GM23248 (cell line): Measurements from ENCODE around the gene NGEF. TPM values are rescaled to one million over a fixed set of nuclear protein-coding genes. Genes with fewer than 3 reads are reported as not detected.
A peak's percentile ranks its signal among the peaks of the same experiment; 100 is the strongest.

Experiments used
- DNase-seq: peaks from one replicate; pipeline ENCODE4 v3.0.0-alpha.2; 2015
- H2AFZ ChIP-seq: fragments of 200-600 bp; sonication (generic); 2 replicates; pipeline ENCODE4 v1.6.1; 2016; ENCODE audit warnings: antibody characterized with exemption
- H3F3A ChIP-seq: fragments of 200-600 bp; sonication (generic); 2 replicates; pipeline ENCODE4 v1.6.1; 2016; ENCODE audit warnings: mild to moderate bottlenecking, antibody characterized with exemption, mixed run types; ENCODE audit not compliant: insufficient read depth
- H3K27ac ChIP-seq: fragments of 200-600 bp; sonication (generic); 2 replicates; pipeline ENCODE4 v1.5.1; 2016; ENCODE audit warnings: mild to moderate bottlenecking
- H3K27me3 ChIP-seq: fragments of 200-600 bp; sonication (generic); replicated peaks from 2 replicates; pipeline ENCODE4 v1.6.1; 2016; ENCODE audit warnings: mild to moderate bottlenecking; ENCODE audit not compliant: insufficient read depth
- H3K36me3 ChIP-seq: fragments of 200-600 bp; sonication (generic); 2 replicates; pipeline ENCODE4 v1.6.1; 2016; ENCODE audit warnings: low read depth, mild to moderate bottlenecking
- H3K4me1 ChIP-seq: fragments of 200-600 bp; sonication (generic); 2 replicates; pipeline ENCODE4 v1.6.1; 2016; ENCODE audit warnings: mild to moderate bottlenecking; ENCODE audit not compliant: insufficient read depth
- H3K4me2 ChIP-seq: fragments of 200-600 bp; sonication (generic); one replicate; pipeline ENCODE4 v1.6.1; 2016; ENCODE audit warnings: mild to moderate bottlenecking; ENCODE audit not compliant: unreplicated experiment
- H3K4me3 ChIP-seq: fragments of 200-600 bp; sonication (generic); 2 replicates; pipeline ENCODE4 v1.5.1; 2016; ENCODE audit warnings: mild to moderate bottlenecking
- H3K79me2 ChIP-seq: fragments of 200-600 bp; sonication (generic); 2 replicates; pipeline ENCODE4 v1.6.1; 2016; ENCODE audit warnings: mild to moderate bottlenecking; ENCODE audit not compliant: insufficient read depth
- H3K9ac ChIP-seq: fragments of 200-600 bp; sonication (generic); 2 replicates; pipeline ENCODE4 v1.6.1; 2016; ENCODE audit warnings: mild to moderate bottlenecking
- H3K9me2 ChIP-seq: fragments of 200-600 bp; sonication (generic); 2 replicates; pipeline ENCODE4 v1.6.1; 2016; ENCODE audit warnings: mixed run types, mild to moderate bottlenecking, moderate library complexity; ENCODE audit not compliant: insufficient read depth
- H3K9me3 ChIP-seq: fragments of 200-600 bp; sonication (generic); one replicate; pipeline ENCODE4 v1.6.1; 2017; ENCODE audit warnings: low read depth
- H4K20me1 ChIP-seq: fragments of 200-600 bp; sonication (generic); 2 replicates; pipeline ENCODE4 v1.6.0; 2016; ENCODE audit not compliant: insufficient read depth
- EZH2 ChIP-seq: fragments of 200-600 bp; sonication (generic); IDR thresholded peaks from 2 replicates; pipeline ENCODE4 v1.6.1; 2018; ENCODE audit warnings: antibody characterized with exemption, mild to moderate bottlenecking; ENCODE audit not compliant: insufficient read depth, poor library complexity, severe bottlenecking
- EZH2phosphoT487 ChIP-seq: fragments of 200-600 bp; sonication (generic); IDR thresholded peaks from 2 replicates; pipeline ENCODE4 v1.6.1; 2018; ENCODE audit warnings: antibody characterized with exemption, moderate library complexity, mild to moderate bottlenecking, low read depth; ENCODE audit not compliant: insufficient read depth
- WGBS, 2 experiments: methylation state at CpG; one replicate each; pipeline ENCODE4 v1.1.6; 2015 to 2017; ENCODE audit warnings: low lambda C conversion rate in 2 of 2, low coverage in 1 of 2; ENCODE audit errors: missing lambda C conversion rate in 2 of 2; 5-methylcytosine and 5-hydroxymethylcytosine counted together
- in situ Hi-C: fragments of 300-500 bp; cut with MboI; formaldehyde crosslinking; loops from 2 replicates; pipeline ENCODE4 v1.15.0; 2020
- polyA plus RNA-seq: library from polyadenylated mRNA; unstranded; fragments of >200 nt; fragmentation: Nextera tagmentation; extraction: Ambion mirVana; gene quantifications from 2 replicates; pipeline ENCODE4 v1.2.1, GENCODE V29; 2016
- total RNA-seq: library from RNA; depleted of rRNA; stranded (reverse); fragments of >200 nt; shearing (Covaris generic); gene quantifications from 2 replicates; pipeline ENCODE4 v1.2.3, GENCODE V29; 2014

NGEF gene
- total and polyA plus RNA-seq, 2 experiments from 2014 or later, result 0.43 TPM; not detected in 1

GRCh38 chr2:232903989-232904388 is 109.1 kb downstream of the NGEF start:
- Histone ChIP-seq H2AFZ (no peak overlapping the region), H3K27ac (no peak overlapping the region), H3K79me2 (no peaks in the 10 kb centered on the region), H3K4me2 (no peak overlapping the region), H3K9me3 (no peaks in the 10 kb centered on the region), H3K9me2 (no peaks in the 10 kb centered on the region), H3K9ac (no peak overlapping the region), H4K20me1 (no peaks in the 10 kb centered on the region), H3K4me3 (no peak overlapping the region), H3K36me3 (no peaks in the 10 kb centered on the region), H3F3A (no peaks in the 10 kb centered on the region), H3K27me3 (no peaks in the 10 kb centered on the region), H3K4me1 (peaks cover 9% of the 10 kb centered on the region)
- in situ Hi-C loops, result no loop called here
- TF ChIP-seq EZH2phosphoT487 (no peak), EZH2 (no peak)
- no peak for DNase-seq
- 89 to 90% methylated on average over 9 of the region's 9 CpGs for WGBS, 2 experiments

GRCh38 chr2:232901736-232902578 is 111.1 kb downstream of the NGEF start:
- peak; percentile 96 for DNase-seq
- H3K36me3 ChIP-seq, result no peaks in the 10 kb centered on the region
- peak overlapping the region; percentile 52 for H2AFZ ChIP-seq
- H3K9ac ChIP-seq, result peak overlapping the region; percentile 21; the same call in 1 of the 2 replicates
- 55 to 56% methylated on average over 27 to 28 of the region's 28 CpGs for WGBS, 2 experiments
- H3K9me3 ChIP-seq, result no peaks in the 10 kb centered on the region
- TF ChIP-seq EZH2 (no peak), EZH2phosphoT487 (no peak)
- H3K4me2 ChIP-seq, result peak overlapping the region; percentile 44
- H3K79me2 ChIP-seq, result no peaks in the 10 kb centered on the region
- in situ Hi-C loops, result no loop called here
- H3K4me3 ChIP-seq, result no peak overlapping the region
- H3F3A ChIP-seq, result no peaks in the 10 kb centered on the region
- H3K4me1 ChIP-seq, result peaks cover 9% of the 10 kb centered on the region
- H3K27ac ChIP-seq, result peak overlapping the region; percentile 20; the same call in 1 of the 2 replicates
- H4K20me1 ChIP-seq, result no peaks in the 10 kb centered on the region
- H3K9me2 ChIP-seq, result no peaks in the 10 kb centered on the region
- H3K27me3 ChIP-seq, result no peaks in the 10 kb centered on the region

GRCh38 chr2:232900811-232901735 is 112.0 kb downstream of the NGEF start:
- H3K27ac ChIP-seq, result 0 out of 2 replicates have a peak overlapping the region, but pooled peaks have one; percentile 20
- no peak for DNase-seq

More at GRCh38 chr2:232900811-232901735, 112.0 kb downstream of the NGEF start:
- TF ChIP-seq EZH2phosphoT487, result no peak
- TF ChIP-seq EZH2, result no peak
- Histone ChIP-seq H3K36me3 (no peaks in the 10 kb centered on the region), H3K9me3 (no peaks in the 10 kb centered on the region), H2AFZ (peak overlapping the region; percentile 52; the same call in 1 of the 2 replicates), H3K27me3 (no peaks in the 10 kb centered on the region), H4K20me1 (no peaks in the 10 kb centered on the region), H3K4me3 (no peak overlapping the region), H3K79me2 (no peaks in the 10 kb centered on the region), H3K9ac (peak overlapping the region; percentile 21; the same call in 1 of the 2 replicates), H3K4me2 (no peak overlapping the region), H3F3A (no peaks in the 10 kb centered on the region), H3K9me2 (no peaks in the 10 kb centered on the region), H3K4me1 (peaks cover 9% of the 10 kb centered on the region)
- in situ Hi-C loops, result no loop called here
- 84 to 86% methylated on average over 43 of the region's 43 CpGs for WGBS, 2 experiments
